ENCODE data around the gene PIK3CG.
"Not testable (repeated sequence)": the region's sequence is repeated elsewhere in the genome, so short reads cannot be mapped to it uniquely, and the experiment has no call there.

PIK3CG gene

DNA sequence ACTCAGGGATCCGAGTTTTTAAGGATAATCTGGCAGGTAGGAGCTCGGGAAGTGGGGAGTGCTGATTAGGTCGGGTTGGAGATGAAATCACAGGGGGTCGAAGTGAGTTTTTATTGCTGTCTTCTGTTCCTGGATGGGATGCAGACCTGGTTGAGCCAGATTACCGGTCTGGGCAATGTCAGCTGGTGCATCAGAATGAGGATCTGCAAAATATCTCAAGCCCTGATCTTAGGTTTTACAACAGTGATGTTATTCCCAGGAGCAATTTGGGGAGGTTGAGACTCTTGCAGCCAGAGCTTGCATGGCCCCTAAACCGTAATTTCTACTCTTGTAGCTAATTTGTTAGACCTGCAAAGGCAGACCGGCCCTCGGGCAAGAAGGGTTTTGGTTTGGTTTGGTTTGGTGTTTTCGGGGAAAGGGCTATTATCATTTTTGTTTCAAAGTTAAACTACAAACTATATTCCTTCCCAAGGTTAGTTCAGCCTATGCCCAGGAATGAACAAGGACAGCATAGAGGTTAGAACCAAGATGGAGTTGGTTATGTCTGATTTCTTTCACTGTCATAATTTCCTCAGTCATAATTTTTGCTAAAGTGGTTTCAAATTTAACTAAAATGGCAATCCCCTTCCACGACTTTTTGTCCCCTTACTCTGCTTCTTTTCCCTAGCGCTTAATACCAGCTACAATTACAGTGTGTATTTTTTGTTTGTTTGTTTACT lies 20.6 kb upstream of the PIK3CG start:
- H3K27me3 Mint-ChIP-seq, result peaks cover 4% of the 10 kb centered on the region
- H3K36me3 Mint-ChIP-seq (ENCODE audit: low read depth), result no peaks in the 10 kb centered on the region
- H3K4me3 Mint-ChIP-seq, result no peak overlapping the region
- H3K9me3 Mint-ChIP-seq, result no peaks in the 10 kb centered on the region
- no peak overlapping the region for H3K27ac Mint-ChIP-seq
- H3K4me1 Mint-ChIP-seq (ENCODE audit: low read depth), result peaks cover 6% of the 10 kb centered on the region

DNA sequence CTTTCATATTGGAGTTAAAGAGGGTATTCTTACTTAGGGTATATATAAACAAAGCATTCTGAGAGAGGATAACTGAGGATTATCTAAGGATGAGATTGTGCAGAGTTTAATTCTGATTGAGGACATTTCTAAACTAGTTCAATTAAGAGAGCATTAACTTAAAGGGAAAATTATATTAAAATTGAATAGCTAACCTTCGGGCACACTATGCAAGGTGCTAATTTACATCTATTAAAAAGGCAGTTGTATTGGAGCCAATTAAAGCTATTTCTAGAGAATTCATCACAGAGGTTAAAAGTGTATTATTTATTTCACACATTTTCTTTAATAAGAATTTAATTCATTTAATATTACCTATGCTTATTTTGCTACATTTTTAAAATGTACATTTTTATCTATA lies 17.0 kb upstream of the PIK3CG start:
- Mint-ChIP-seq H3K27me3 (peaks cover 4% of the 10 kb centered on the region), H3K4me1 (ENCODE audit: low read depth) (no peaks in the 10 kb centered on the region), H3K4me3 (no peak overlapping the region), H3K27ac (no peak overlapping the region), H3K9me3 (peaks cover 4% of the 10 kb centered on the region), H3K36me3 (ENCODE audit: low read depth) (no peaks in the 10 kb centered on the region)

- Mint-ChIP-seq H3K27ac (no peak overlapping the region), H3K4me3 (no peak overlapping the region), H3K9me3 (peaks cover 7% of the 10 kb centered on the region), H3K4me1 (ENCODE audit: low read depth) (no peaks in the 10 kb centered on the region), H3K36me3 (ENCODE audit: low read depth) (no peaks in the 10 kb centered on the region), H3K27me3 (peaks cover 4% of the 10 kb centered on the region)
Observed at GRCh38 chr7:106848851-106849442, 16.1 kb upstream of the PIK3CG start.

DNA sequence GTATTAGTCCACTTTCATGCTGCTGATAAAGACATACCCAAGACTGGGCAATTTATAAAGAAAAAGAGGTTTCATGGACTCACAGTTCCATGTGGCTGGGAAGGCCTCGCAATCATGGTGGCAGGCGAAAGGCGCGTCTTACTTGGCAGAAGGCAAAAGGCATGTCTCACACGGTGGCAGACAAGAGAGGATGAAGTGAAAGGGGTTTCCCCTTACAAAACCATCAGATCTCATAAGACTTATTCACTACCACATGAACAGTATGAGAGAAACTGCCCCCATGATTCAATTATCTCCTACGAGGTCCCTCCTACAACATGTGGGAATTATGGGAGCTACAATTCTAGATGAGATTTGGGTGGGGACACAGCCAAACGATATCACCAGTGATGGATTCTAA lies 13.4 kb upstream of the PIK3CG start:
- H3K9me3 Mint-ChIP-seq; H3K27me3 Mint-ChIP-seq; H3K36me3 Mint-ChIP-seq (ENCODE audit: low read depth); H3K4me1 Mint-ChIP-seq (ENCODE audit: low read depth); H3K4me3 Mint-ChIP-seq; H3K27ac Mint-ChIP-seq: not testable (repeated sequence)

- Mint-ChIP-seq H3K36me3 (ENCODE audit: low read depth) (no peaks in the 10 kb centered on the region), H3K27me3 (no peaks in the 10 kb centered on the region), H3K4me1 (ENCODE audit: low read depth) (peaks cover 6% of the 10 kb centered on the region), H3K9me3 (peaks cover 7% of the 10 kb centered on the region), H3K4me3 (no peak overlapping the region), H3K27ac (no peak overlapping the region)
Observed at GRCh38 chr7:106853250-106853908, 11.7 kb upstream of the PIK3CG start.

DNA sequence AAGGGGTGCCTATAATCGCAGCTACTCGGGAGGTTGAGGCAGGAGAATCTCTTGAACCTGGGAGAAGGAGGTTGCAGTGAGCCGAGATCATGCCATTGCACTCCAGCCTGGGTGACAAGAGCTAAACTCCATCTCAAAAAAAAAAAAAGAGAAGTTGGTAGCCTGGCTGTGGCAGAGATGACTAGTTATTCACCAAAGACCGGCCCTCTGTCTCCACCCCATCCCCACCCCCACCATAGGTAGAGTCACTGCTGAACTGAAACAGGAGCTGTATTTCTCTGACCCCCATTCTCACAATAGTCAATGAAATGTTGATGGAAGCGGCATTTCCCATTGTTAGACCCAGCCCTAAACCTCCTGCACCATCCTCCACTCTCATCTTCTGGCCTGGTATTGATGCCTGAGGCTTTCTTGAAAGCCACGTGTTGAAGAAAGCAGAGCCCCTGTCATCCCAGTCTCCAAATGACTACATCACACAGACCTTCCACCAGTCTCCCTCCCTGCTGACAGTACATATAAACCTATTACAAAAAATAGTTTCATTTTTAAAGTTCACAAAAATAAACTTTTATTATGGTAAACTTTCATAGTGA lies 9.4 kb upstream of the PIK3CG start:
- Mint-ChIP-seq H3K9me3 (peaks cover 7% of the 10 kb centered on the region), H3K27me3 (no peaks in the 10 kb centered on the region), H3K27ac (no peak overlapping the region), H3K4me3 (no peak overlapping the region), H3K4me1 (ENCODE audit: low read depth) (peaks cover 9% of the 10 kb centered on the region), H3K36me3 (ENCODE audit: low read depth) (no peaks in the 10 kb centered on the region)

- peaks cover 33% of the 10 kb centered on the region for H3K4me1 Mint-ChIP-seq (ENCODE audit: low read depth)
- no peaks in the 10 kb centered on the region for H3K27me3 Mint-ChIP-seq
- H3K4me3 Mint-ChIP-seq, result no peak overlapping the region
- H3K36me3 Mint-ChIP-seq (ENCODE audit: low read depth), result no peaks in the 10 kb centered on the region
- H3K27ac Mint-ChIP-seq, result no peak overlapping the region
- no peaks in the 10 kb centered on the region for H3K9me3 Mint-ChIP-seq
Observed at GRCh38 chr7:106858618-106859532, 6.2 kb upstream of the PIK3CG start.

GRCh38 chr7:106862317-106863089 lies 2.6 kb upstream of the PIK3CG start:
- no peak overlapping the region for H3K4me3 Mint-ChIP-seq
- H3K27ac Mint-ChIP-seq, result no peak overlapping the region
- H3K27me3 Mint-ChIP-seq, result no peaks in the 10 kb centered on the region
- peaks cover 10% of the 10 kb centered on the region for H3K36me3 Mint-ChIP-seq (ENCODE audit: low read depth)
- H3K4me1 Mint-ChIP-seq (ENCODE audit: low read depth), result peaks cover 56% of the 10 kb centered on the region
- H3K9me3 Mint-ChIP-seq, result no peaks in the 10 kb centered on the region

DNA sequence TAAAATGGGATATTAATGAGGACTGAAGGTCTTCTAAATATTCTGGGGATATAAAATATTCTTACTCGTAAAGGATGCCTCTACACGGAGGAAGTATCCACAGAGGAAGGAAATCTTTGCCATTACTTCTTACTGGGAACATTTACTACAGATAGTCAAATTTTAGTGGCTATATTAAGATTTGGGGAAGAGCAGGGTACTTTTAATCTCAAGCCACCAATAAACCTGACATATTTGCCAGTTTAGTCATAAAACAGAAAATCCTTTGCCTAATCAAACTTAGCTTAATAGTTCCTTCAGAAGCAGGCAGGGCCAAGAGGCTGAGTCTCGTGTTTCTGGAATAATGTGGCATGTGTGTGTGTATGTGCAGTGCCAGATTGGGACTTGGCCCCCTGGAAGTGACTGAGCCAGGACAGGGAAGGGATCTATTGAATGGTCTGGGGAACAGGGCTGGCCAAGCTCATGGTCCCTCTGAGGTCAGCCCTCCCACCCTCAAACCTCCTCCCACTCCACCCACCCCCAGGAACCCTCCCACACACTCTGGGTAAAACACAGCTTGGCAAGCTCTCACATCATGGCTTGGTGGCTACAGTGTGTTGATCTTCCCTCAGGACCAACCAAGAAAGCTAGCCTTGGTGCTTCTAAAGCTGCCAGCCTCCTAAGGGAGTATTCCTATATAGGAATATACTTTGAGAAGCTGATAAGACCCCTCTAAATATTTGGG lies 1.6 kb upstream of the PIK3CG start:
- peak overlapping the region; percentile 49 for H3K27ac Mint-ChIP-seq
- peaks cover 60% of the 10 kb centered on the region for H3K4me1 Mint-ChIP-seq (ENCODE audit: low read depth)
- H3K36me3 Mint-ChIP-seq (ENCODE audit: low read depth), result peaks cover 19% of the 10 kb centered on the region
- no peaks in the 10 kb centered on the region for H3K27me3 Mint-ChIP-seq
- H3K9me3 Mint-ChIP-seq, result no peaks in the 10 kb centered on the region
- no peak overlapping the region for H3K4me3 Mint-ChIP-seq

DNA sequence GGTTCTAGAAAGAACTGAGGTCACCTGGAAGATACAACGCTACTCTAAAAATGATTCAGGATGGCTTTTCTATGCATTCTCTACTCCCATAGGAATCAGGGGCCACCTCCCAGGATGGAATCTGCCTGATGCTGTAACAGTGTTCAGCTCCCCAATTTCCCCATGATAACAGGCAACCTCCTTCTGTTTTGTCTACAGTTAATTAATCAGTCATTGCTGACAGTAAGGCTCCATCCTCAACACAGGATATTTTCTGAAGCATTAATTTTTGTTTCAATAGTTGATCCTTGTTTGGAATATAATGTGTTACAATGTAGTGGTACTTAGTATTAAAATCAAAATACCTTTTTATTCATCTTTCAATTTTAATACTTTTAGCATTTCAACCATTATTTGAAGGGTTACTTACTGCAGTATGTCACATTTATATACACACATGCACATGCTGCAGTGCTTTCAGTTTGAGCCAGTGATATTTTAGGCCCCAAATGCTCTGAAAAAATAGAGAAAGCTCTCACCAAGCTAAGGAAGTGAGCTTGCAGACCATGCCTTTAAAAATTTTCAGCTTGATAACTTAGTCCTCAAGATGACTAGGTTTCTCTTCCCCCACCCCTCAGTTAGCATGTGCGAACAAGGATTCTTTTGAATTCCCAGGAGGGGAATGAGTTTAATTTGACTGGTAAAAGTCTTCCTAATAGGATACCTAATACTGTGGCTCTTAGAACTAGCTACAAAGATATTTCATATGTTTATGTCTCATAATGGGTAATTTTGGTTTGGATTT lies 592 bp upstream of the PIK3CG start:
- Mint-ChIP-seq H3K4me3 (peak overlapping the region; percentile 90), H3K27me3 (no peaks in the 10 kb centered on the region), H3K9me3 (no peaks in the 10 kb centered on the region), H3K27ac (peak overlapping the region; percentile 87), H3K36me3 (ENCODE audit: low read depth) (peaks cover 30% of the 10 kb centered on the region), H3K4me1 (ENCODE audit: low read depth) (peaks cover 67% of the 10 kb centered on the region)

DNA sequence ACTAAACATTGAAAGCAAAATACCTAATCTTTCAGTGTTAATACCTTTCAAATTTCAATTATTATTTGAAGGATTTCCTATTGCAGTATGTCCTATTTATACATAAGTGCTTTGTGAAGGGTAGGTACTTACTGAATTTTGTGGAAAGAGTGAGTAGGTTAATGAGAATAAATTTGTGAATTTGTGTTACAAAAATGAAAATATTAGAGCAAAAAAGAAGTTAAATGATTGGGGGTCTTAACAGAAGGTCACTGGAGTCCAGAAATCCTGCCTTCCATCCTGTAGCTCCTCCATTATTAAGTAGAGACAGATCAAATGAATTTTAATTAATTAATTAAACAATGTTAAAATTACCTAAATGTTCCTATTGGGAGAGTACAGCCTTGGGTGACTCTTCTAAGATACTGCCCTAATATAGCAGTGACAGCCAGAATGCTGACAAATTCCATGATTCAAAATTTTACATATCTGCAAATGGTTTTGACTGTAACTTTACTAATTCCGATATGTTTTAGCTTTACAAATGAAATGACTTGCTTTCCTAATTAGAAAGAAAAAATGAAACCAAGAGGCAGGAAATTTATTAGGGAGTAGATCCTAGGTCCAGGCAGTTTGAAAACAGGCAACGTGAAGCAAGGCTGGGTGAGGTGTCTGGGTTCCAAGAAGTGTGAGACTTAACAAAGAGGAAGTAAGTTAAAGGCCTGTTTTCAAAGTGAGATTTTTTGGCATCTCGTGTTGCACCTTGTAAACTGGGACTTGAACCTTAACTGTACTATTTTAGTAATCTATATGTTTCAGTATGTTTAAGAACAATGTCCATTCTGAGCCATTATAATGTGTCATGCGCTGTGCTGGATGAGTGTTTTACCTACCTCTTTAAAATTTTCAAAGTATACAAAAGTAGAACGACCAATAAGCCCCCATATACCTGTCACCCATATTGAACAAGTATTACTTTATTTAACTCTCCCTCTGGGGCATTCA lies 1.5 kb downstream of the PIK3CG start:
- peaks cover 40% of the 10 kb centered on the region for H3K36me3 Mint-ChIP-seq (ENCODE audit: low read depth)
- H3K4me1 Mint-ChIP-seq (ENCODE audit: low read depth), result peaks cover 86% of the 10 kb centered on the region
- no peaks in the 10 kb centered on the region for H3K9me3 Mint-ChIP-seq
- peak overlapping the region; percentile 90 for H3K4me3 Mint-ChIP-seq
- peak overlapping the region; percentile 87 for H3K27ac Mint-ChIP-seq
- no peaks in the 10 kb centered on the region for H3K27me3 Mint-ChIP-seq

All from stimulated activated naive CD8-positive, alpha-beta T cell treated with anti-CD3 and anti-CD28 coated beads, Interleukin-15, Interleukin-2, amounts not matched to agents 100 ng/mL and 50 ng/mL, for 24 hours (primary cell).